K562 (cell line): ENCODE measurements around the gene TPD52L1.

Experiments used
- BRCA1 ChIP-seq, 2 experiments: fragments of 450-650 bp in 1 of 2; sonication (generic) in 1 of 2; formaldehyde crosslinking in 1 of 2; IDR thresholded peaks; 2 replicates each; pipeline versions ENCODE4 v1.5.0 to v1.6.1; 2017 to 2020; ENCODE audit warnings: mild to moderate bottlenecking in 1 of 2, missing genetic modification reagents in 1 of 2
- CTCF ChIP-seq, 3 experiments: IDR thresholded peaks in 2 of 3; conservative IDR thresholded peaks in 1 of 3; 2 replicates each; pipeline ENCODE4 v1.5.1; 2011 to 2012; ENCODE audit warnings: low read length in 3 of 3, mild to moderate bottlenecking in 3 of 3, control low read depth in 2 of 3, improper control_type of control experiment in 1 of 3, inconsistent platforms in 1 of 3, low read depth in 1 of 3, mixed read lengths in 1 of 3, moderate library complexity in 1 of 3; ENCODE audit not compliant: insufficient read depth in 2 of 3
- ZBTB2 ChIP-seq: fragments of 450-650 bp; IDR thresholded peaks from 2 replicates; pipeline ENCODE4 v1.6.1; 2016; ENCODE audit warnings: antibody characterized with exemption

GRCh38 chr6:125217992-125218391 is 64.4 kb downstream of the TPD52L1 start:
- TF ChIP-seq BRCA1 (IDR thresholded peaks at IDR 0.05) (no peak), BRCA1 (CRISPR knock-in tag; IDR thresholded peaks at IDR 0.05) (no peak), CTCF (IDR thresholded peaks at IDR 0.05 in 2 of 3, conservative IDR thresholded peaks at IDR 0.05 in 1 of 3; ENCODE audit: insufficient read depth in 2 of 3, low read depth in 1 of 3, low read length in 3 of 3) (no peak), ZBTB2 (no peak)
